Kasumi-1 (cell line): Measurements from ENCODE around the gene ETFB.
"Not testable (repeated sequence)": the region's sequence is repeated elsewhere in the genome, so short reads cannot be mapped to it uniquely, and the experiment has no call there.

Experiments
- DNase-seq, 2 experiments: peaks; one replicate each; lab custom pipeline; 2025; lab: John Stamatoyannopoulos, UW

Gene ETFB

GRCh38 chr19:51365965-51366388 lies at the start of gene ETFB:
ETFB (minus strand) TSS chr19:51366388; CDS start chr19:51366326, 62 bp downstream.
- no peak for DNase-seq

- DNase-seq, result no peak
Measured at GRCh38 chr19:51415187-51415586, 49.0 kb upstream of the ETFB start.

GRCh38 chr19:51410950-51411748 lies 45.0 kb upstream of the ETFB start:
- DNase-seq, result no peak

- DNase-seq, result peak; percentile 92
Measured at GRCh38 chr19:51407511-51408131, 41.4 kb upstream of the ETFB start.

GRCh38 chr19:51402117-51402516 lies 35.9 kb upstream of the ETFB start:
- DNase-seq, result no peak

GRCh38 chr19:51399936-51400335 lies 33.7 kb upstream of the ETFB start:
- DNase-seq, result not testable (repeated sequence)

- no peak for DNase-seq
Measured at GRCh38 chr19:51399231-51399630, 33.0 kb upstream of the ETFB start.

GRCh38 chr19:51398096-51398704 lies 32.0 kb upstream of the ETFB start:
- peak; percentile 82 to 88 for DNase-seq

GRCh38 chr19:51397453-51397852 lies 31.3 kb upstream of the ETFB start:
- not testable (repeated sequence) for DNase-seq

- DNase-seq, result no peak
Measured at GRCh38 chr19:51396175-51396574, 30.0 kb upstream of the ETFB start.

GRCh38 chr19:51394050-51394836 lies 28.1 kb upstream of the ETFB start:
- peak; percentile 99 for DNase-seq

- DNase-seq, result no peak
Measured at GRCh38 chr19:51392701-51393100, 26.5 kb upstream of the ETFB start.

- no peak for DNase-seq
Measured at GRCh38 chr19:51391073-51391611, 25.0 kb upstream of the ETFB start.

- DNase-seq, result no peak
Measured at GRCh38 chr19:51389143-51389542, 23.0 kb upstream of the ETFB start.

GRCh38 chr19:51387924-51388389 lies 21.8 kb upstream of the ETFB start, which contains the start of gene LIM2:
LIM2 (minus strand) TSS chr19:51387974; CDS start chr19:51387443, 531 bp downstream.
- DNase-seq, result no peak

- DNase-seq, result no peak
Measured at GRCh38 chr19:51386882-51387520, 20.8 kb upstream of the ETFB start.

- DNase-seq, result no peak
Measured at GRCh38 chr19:51382004-51382403, 15.8 kb upstream of the ETFB start.

- no peak for DNase-seq
Measured at GRCh38 chr19:51380379-51380778, 14.2 kb upstream of the ETFB start.

- DNase-seq, result no peak
Measured at GRCh38 chr19:51377422-51377821, 11.2 kb upstream of the ETFB start.

- DNase-seq, result peak; percentile 24 to 44
Measured at GRCh38 chr19:51375504-51376221, 9.5 kb upstream of the ETFB start.
